Measurements from ENCODE around the gene IPO4.

DNA sequence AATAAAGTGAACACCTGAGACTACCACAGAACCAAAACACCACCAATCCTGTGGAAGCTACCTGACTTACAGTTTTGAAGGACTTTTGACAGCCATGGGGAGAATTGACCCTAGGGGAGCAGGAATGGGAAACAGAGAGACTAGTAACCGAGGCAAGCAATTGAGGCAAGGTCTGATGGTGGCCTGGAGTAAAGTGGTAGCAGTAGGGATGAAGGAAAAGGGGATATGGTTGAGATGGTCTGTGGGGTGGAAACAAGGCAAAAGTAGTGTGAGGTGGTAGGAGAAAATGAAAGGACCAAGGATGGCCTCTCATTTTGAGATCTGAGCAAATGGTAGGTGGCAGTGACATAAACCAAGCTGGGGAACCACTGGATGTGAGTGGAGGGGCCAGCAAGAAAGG, 31.8 kb downstream of the IPO4 start:
- no peak for TF ChIP-seq TAF1 (IDR thresholded peaks at IDR 0.05; ENCODE audit: borderline replicate concordance, low read depth, low read length)
- no peak for TF ChIP-seq POLR2A (IDR thresholded peaks at IDR 0.05; ENCODE audit: low read depth, low read length)

All from GM12892 (cell line).